GM21529 (cell line): ENCODE results near the gene KRT36.

Experiments used
- ATAC-seq: cut with Tn5 transposase; IDR thresholded peaks from one replicate; pipeline ENCODE4 v1.9.1; 2021; ENCODE audit not compliant: unreplicated experiment

The KRT36 gene

DNA sequence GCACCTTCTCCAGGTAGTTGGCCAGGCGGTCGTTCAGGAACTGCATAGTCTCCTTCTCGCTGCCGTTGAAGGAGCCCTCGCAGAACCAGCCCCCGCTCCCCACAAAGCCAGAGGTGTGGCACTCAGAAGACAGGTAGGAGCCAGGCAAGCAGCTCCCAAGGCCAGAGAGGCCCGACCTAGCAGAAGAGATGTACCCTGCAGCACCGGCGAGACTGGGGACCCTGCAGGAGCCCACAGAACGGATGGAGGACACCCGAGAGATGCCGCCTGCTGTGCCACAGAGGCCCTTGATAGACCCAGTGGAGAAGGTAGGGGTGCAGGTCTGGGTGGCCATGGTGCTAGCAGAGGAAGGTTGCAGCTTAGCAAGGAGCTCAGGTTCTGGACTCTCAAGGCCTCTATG lies at the start of gene KRT36:
KRT36 (minus strand) TSS at position 380 of the 400 bp plus-strand sequence; CDS start at position 334, 46 bp downstream.
- no peak for ATAC-seq

DNA sequence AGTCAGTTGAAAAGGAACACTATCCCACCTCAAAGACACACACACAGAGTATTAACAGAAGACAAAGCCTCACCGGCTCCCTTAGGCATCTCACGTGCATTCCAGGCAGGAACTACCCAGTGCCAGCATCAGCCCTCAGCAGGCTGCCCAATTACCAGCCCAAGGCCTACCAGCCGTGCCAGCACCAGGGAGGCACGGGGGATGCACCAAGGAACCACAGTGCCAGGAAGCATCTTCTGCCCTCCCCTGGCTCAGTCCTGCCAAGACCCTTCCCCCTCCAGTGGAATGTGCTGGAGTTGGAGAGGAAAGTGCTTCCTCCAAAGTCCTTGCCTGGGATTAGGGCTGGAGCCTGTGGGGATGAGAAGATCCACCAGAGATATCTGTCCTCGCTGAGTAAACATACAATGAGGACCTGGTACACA lies 49.4 kb upstream of the KRT36 start:
- ATAC-seq: no peak

DNA sequence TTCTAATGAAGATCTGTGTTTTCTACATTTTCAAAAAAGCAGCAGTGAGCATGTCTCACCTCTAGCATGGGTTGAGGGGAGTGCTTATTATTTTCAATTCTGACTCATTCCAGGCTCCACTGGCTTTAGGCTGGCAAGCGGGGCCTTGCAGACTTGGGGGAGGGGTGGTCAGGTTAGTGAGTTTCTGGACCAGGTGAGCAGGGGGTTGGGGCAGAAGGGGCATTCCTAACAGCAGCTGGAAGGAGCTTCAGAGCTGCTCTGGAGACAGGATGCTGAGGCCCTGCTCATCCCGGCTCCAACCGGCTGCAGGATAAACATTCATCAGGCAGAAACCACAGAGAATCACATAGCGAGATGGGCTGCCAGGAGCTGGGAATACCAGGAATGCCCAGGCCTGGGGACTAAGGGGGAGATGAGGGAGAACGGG lies 48.9 kb upstream of the KRT36 start:
- no peak for ATAC-seq

- no peak for ATAC-seq
Measured at GRCh38 chr17:41537990-41538389, 48.3 kb upstream of the KRT36 start.

- no peak for ATAC-seq
Measured at GRCh38 chr17:41537614-41537954, 47.9 kb upstream of the KRT36 start.

DNA sequence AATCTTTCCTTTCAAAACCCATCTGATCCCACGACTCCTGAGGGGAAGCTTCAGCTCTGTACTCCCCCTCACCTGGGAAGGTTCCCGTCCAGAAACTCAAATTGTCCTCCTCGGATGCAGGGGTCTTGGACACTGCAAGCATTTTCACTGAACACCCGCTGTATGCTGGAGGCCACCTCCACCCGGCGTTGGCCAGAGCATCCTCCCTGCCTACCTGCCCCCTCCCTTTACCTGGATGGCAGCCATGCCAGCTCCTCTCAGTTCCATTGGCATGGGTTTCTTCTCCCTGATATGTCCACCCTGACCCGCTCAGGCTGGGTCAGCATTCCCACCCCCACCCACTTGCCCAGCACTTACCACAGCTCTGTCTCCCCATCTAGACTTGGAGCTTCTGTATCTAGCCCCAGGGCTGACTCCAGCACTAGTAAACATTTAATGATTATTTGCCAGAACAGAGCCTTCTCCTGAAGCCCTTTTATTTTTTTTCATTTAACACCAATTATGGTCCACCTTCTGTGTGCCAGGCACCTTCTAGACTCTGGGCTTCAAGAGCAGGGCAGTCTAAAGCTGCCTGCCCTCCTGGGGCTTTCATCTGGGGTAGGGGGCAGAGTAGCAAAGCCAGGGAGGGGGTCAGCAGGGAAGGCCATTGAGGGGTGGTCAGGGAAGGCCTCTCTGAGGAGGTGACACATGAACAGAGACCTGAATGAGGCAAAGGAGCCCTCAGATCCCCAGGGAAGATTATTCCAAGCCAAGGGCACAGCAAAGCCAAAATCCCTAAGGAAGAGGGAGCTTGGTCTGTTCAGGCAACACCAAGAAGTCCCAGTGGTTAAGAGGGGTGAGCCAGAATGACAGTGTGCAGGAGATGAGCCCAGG lies 47.3 kb upstream of the KRT36 start:
- no peak for ATAC-seq

DNA sequence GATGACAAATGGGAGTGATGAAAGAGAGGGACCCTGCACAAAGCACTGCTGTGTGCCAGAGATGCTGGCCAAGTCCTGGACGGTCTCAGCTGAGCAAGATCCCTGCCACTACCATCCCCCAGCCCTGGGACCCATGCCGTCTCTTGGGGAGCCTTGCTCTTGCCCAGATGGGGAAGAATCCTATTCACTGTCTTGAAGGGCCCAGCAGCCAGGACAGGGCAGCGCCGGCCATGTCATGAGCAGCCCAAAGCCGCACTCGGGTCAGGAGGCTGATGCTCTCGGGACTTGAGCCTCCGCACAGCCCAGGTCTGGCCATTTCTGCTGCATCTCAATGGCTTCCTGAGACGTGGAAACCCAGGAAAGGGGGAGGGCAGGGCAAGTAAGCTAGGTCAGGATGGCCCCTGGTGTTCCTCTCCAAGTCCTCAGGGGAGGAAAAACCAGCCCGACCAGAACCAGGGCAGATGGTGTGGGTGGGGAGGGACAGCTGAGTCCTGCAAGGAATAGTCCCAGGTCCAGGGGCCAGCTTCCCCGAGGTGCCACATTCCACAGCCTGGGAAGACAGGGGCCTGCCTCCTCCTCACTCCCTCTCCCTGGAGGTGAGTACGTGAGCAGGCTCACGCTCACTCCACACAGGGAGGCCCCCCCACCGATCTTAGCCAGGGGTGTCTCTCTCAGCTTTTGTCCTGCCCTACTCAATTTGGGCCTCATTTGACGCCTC lies 46.2 kb upstream of the KRT36 start:
- no peak for ATAC-seq

DNA sequence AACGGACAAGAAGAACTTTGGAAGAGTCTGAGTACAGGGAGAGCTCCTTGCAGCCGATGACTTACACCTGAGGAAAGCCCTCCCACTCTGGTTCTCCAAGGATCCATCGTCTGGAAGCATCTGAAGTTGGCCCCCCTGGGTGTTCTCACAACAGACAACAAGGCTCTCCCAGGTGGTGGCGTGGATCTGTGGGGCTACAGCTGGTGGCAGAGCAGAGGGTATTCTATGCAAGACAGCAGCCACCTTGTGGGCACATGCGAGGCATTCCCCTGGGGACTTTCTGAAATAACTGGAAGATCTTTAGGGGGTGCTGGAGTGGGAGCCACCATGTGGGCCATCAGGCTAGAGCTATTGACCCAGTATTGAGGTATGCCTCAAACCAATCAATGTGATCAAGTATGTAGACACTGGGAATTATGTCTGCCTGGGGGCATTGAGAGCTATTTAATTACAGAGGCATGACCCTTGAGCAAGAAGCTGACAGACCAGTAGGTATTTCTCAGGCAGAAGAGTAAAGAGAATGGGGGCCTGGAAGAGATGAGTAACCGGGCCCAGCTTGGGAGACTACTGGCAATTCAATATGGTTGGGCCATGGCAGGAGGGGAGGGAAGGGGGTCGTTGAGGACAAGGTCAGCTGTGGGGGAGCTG lies 45.3 kb upstream of the KRT36 start:
- ATAC-seq: no peak

GRCh38 chr17:41533613-41534012 lies 43.9 kb upstream of the KRT36 start:
- ATAC-seq: no peak

- no peak for ATAC-seq
Measured at GRCh38 chr17:41532947-41533570, 43.3 kb upstream of the KRT36 start.

GRCh38 chr17:41531993-41532392 lies 42.3 kb upstream of the KRT36 start:
- ATAC-seq: no peak

GRCh38 chr17:41530062-41531048 lies 40.6 kb upstream of the KRT36 start:
- no peak for ATAC-seq

DNA sequence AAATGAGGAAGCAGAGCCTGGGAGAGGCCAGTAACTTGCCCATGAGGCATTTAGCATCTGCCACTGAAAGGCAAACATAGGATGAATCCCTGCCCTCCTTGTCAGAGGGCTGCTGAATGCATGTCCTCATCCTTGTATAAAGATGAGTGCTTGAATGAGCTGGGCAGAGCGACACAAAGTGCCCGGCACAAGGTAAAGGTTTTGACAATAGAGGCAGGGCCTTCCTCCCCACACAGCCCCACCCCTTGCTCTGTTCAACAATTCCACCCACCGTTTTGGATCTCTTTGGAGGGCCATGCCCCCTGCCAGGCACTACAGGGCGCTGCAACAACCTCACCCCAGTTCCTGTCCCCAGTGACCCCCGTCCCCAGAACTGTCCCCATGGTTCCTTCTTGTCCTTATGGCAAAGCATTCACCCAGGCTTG lies 39.8 kb upstream of the KRT36 start:
- ATAC-seq: no peak

DNA sequence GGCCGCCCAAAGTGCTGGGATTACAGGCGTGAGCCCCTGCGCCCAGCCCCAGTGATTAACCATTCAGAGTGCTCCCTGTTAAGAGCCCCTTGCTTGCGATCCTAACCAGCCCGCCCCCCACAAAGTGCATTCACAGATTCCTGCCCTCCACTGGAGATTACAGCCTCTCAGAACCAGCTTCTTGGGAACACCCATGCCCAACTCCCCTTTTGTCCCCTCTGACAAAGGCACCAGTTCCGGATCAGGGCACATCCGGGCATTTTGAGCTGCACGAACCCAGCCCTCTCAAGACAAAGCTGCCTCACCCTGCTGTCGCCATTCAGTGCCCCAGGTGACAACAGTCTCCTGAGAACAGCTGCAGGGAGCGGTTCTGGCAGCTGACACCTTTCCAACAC lies 39.2 kb upstream of the KRT36 start:
- no peak for ATAC-seq

DNA sequence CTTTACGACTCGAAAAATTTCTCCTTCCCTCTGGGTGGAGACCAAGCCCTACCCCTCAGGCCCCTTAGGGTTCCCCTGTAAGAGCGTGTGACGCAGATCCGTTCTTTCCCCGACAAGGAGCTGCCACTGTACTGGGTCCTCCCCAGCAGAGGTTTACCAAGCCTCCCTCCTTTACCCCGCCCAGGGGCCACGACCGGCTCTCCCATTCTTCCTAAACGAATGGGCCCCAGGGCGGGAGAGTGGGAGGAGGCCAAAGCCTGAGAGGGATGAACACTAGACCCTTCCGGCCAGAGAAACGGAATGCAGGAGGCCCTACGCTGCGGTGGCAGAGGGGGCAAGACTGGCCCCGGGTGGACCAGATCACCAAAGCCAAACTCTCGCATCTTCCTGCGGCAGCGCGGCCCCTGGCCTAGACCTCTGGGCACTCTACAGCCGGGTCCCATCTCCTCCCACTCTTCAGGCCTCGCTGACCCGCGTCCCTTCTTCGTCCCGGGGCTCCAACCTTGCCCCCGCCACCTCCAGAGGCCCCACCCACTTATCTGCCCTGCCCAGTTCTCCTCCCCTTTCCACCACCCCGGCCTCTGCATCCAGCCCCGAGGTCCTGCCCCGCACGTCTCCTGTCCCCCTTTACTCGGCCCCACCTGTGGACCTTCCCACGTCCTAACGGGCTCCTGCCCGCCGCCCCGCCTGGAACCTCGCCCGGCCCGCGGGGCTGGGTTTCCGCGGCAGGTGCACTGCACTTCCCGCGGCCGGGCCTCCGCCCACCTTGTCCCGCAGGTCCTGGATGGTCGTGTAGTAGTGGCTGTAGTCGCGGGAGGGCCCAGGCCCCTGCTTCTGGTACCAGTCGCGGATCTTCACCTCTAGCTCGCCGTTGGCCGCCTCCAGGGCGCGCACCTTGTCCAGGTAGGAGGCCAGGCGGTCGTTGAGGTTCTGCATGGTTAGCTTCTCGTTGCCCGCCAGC lies 37.6 kb upstream of the KRT36 start:
- no peak for ATAC-seq

DNA sequence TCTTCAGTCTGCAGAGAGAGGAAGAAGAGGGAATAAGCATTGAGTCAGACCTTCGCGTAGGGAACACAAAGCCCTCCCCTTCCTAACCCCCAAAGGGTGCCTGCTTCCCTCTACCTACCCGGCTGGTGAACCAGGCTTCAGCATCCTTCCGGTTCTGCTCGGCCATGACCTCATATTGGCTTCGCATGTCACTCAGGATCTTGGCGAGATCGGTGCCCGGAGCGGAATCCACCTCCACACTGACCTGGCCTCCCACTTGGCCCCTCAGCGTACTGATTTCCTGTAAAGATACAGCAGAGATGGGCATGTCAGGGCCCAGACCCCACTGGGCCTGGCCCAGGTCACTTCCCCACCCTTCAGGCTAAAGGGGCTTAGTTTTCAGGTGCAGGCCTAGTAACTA lies 34.6 kb upstream of the KRT36 start:
- no peak for ATAC-seq

DNA sequence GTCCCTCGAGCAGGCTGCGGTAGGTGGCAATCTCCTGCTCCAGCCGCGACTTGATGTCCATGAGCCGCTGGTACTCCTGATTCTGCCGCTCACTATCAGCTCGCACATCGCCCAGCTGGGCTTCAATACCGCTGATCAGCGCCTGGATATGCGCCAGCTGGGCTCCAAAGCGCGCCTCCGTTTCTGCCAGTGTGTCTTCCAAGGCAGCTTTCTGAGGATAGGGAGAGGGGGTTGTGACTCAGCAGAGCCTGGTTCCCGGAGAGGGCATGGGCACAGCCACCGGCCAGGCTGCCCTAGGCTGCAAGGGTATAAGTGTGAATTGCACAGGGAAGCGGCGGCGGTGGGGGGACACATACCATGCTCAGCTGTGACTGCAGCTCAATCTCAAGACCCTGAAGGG lies 34.1 kb upstream of the KRT36 start:
- ATAC-seq: no peak

DNA sequence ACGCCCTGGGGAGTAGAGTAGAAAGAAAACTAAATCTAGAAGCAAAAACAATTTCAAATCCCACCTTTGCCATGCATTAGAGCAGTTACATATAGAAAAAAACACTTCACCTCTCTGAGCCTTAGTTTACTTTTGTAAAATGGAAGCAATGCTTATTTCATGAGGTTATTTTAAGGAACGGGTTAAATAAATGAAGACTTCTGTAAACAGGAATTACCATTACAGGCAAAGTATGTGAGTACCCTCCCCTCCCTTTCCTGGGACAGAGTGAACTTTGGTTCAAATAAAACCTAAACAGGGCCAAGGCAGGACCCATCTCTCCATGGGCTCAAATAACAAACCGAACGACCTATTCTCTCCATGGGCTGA lies 33.5 kb upstream of the KRT36 start:
- ATAC-seq: no peak
